Measurements from ENCODE around the gene SNX25.

The SNX25 gene

DNA sequence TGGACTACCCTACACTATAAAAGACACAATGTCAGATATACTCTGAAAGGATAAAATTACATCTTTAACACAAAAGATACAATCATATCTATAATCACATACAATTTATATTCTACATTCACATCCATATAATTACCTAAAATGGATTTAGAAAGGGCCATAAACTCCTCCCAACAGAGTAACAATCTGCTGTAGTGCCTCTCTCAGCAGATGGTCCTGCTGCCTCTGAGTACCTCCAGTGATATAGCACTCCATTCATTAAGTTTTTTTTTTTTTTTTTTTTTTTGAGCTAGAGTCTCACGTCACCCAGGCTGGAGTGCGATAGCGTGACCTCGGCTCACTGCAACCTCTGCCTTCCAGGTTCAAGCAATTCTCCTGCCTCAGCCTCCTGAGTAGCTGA, 194.6 kb downstream of the SNX25 start:
- DNase-seq (ENCODE audit: low spot score) (no peak), FAIRE-seq (no peak)

DNA sequence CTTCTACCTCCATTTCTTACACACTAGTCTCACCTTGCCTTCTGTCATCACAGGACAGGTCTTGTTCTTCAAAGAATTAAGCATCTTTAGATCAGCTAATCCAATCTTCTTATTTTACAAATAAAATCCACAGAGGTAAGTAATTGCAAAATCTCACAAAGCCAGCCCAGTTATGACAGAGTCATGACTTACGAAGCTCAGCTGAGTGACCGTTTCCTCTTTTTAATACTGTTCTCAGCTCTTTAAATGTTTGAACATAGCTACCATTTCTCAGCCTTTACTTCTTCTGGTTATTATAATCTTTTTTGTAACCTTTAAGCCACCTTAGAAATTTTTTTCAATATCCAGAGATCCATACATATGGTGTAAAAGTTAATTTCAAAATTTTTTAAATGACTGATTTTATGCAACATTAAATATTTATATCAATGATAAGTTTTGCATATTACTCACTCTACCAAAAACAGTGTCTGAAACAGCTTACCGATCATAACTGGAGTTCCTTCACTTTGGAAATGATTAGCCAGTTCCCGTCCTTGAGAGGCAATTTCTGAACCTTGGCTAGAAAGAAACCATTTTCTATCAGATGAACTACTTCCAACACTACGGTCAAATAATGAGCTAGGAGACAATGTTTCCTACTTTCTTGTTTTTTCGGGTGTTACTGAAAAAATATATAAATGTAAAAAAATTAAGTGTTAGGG, 196.1 kb downstream of the SNX25 start:
- FAIRE-seq (no peak), DNase-seq (ENCODE audit: low spot score) (no peak)

DNA sequence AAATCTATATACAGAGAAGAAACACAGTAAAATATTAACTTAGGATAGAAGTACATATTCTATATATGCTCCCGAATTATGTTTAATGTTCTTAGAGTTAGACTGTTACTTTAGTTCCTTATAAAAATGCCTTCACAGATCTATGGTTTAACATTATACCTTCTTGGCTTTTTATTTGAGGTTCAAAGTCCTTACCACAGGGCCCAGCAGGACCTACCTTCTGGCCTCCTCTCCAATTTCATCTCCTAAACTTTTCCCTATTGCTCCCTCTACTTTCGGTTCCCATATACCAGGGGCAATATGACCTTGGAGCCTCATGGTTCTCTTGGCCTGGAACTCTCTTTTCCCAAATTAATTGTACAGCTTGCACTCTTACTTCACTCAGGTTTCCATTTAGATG, 199.0 kb downstream of the SNX25 start:
- DNase-seq (ENCODE audit: low spot score) (no peak), FAIRE-seq (no peak)

DNA sequence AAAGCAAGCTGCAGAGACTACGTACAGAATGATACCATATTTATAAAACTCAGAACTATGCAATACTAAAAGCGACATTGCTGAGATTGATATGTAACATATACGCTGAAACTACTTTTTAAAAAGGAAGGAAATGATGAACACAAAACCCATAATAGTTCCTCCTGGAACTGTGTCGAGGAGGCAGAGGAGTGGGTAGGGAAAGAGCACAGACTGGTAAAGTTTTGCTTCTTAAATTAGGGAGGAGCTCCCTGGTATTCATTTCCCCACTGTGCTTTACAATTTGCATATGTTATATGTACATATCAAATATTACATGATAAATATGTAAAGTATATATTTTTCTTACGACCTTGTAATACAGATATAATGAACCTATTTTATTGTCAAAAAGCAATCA, 202.5 kb downstream of the SNX25 start:
- FAIRE-seq = no peak
- no peak for DNase-seq (ENCODE audit: low spot score)

DNA sequence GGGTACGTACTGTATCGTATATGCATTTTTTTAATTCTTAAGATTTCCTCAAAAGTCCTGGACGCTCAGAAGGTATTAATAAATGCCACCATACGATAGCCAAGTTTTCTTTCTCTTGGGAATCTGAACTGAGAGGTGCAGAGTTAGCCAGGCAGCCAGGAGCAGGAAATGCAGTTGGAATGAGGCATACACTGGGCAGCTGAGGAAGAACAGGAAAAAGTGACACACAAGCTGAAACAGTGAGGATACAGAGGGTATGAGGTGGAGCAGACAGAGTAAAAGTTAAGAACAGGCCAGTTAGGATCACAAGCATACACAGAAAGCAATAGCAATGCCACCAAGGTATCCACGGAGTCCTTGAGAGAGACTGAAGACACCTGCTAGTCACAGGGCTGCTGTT, 203.0 kb downstream of the SNX25 start:
- no peak for FAIRE-seq
- no peak for DNase-seq (ENCODE audit: low spot score)

All from urothelium cell line (cell line).